ENCODE data around the gene CCDC124. TPM values are rescaled to one million over a fixed set of nuclear protein-coding genes. Genes with fewer than 3 reads are reported as not detected.
"Not testable (repeated sequence)": the region's sequence is repeated elsewhere in the genome, so short reads cannot be mapped to it uniquely, and the experiment has no call there.

The CCDC124 gene
- total RNA-seq, 1 donor from 2014 or later: 85.9 TPM

- intact Hi-C loops (cut with DNase I): no loop called here
- ATAC-seq (no peak), DNase-seq (ENCODE audit: missing footprints) (no peak)
Observed at GRCh38 chr19:17972230-17972629, 39.4 kb downstream of the CCDC124 start.

GRCh38 chr19:17973759-17974158 is 40.9 kb downstream of the CCDC124 start:
- intact Hi-C loops (cut with DNase I): no loop called here
- no peak for ATAC-seq
- no peak for DNase-seq (ENCODE audit: missing footprints)

GRCh38 chr19:17974551-17974950 is 41.7 kb downstream of the CCDC124 start:
- intact Hi-C loops (cut with DNase I): no loop called here
- ATAC-seq: no peak

GRCh38 chr19:17975032-17975431 is 42.2 kb downstream of the CCDC124 start:
- ATAC-seq (no peak), DNase-seq (ENCODE audit: missing footprints) (no peak)
- intact Hi-C loops (cut with DNase I): no loop called here

More at GRCh38 chr19:17974551-17974950, 41.7 kb downstream of the CCDC124 start:
- no peak for DNase-seq (ENCODE audit: missing footprints)

- intact Hi-C loops (cut with DNase I): no loop called here
- no peak for DNase-seq (ENCODE audit: missing footprints)
- no peak for ATAC-seq
Observed at GRCh38 chr19:17977021-17977420, 44.2 kb downstream of the CCDC124 start.

- DNase-seq (ENCODE audit: missing footprints): no peak
- intact Hi-C loops (cut with DNase I): no loop called here
- no peak for ATAC-seq
Observed at GRCh38 chr19:17977488-17977887, 44.7 kb downstream of the CCDC124 start.

- ATAC-seq (no peak), DNase-seq (ENCODE audit: missing footprints) (no peak)
- intact Hi-C loops (cut with DNase I): no loop called here
Observed at GRCh38 chr19:17981611-17982010, 48.8 kb downstream of the CCDC124 start.

- ATAC-seq: no peak
- intact Hi-C loops (cut with DNase I): no loop called here
- DNase-seq (ENCODE audit: missing footprints): no peak
Observed at GRCh38 chr19:17982430-17982829, 49.6 kb downstream of the CCDC124 start.

GRCh38 chr19:17985037-17985818 is 52.4 kb downstream of the CCDC124 start:
- ATAC-seq: no peak
- DNase-seq (ENCODE audit: missing footprints): no peak
- intact Hi-C loops (cut with DNase I): no loop called here

- DNase-seq (ENCODE audit: missing footprints); ATAC-seq; intact Hi-C loops (cut with DNase I): not testable (repeated sequence)
Observed at GRCh38 chr19:17986569-17986968, 53.8 kb downstream of the CCDC124 start.

- intact Hi-C loops (cut with DNase I): no loop called here
- DNase-seq (ENCODE audit: missing footprints): no peak
- ATAC-seq: no peak
Observed at GRCh38 chr19:17988161-17988560, 55.3 kb downstream of the CCDC124 start.

- DNase-seq (ENCODE audit: missing footprints) (no peak), ATAC-seq (no peak)
- intact Hi-C loops (cut with DNase I): no loop called here
Observed at GRCh38 chr19:17989425-17990094, 56.7 kb downstream of the CCDC124 start.

GRCh38 chr19:17993076-17993813 is 60.4 kb downstream of the CCDC124 start:
- ATAC-seq: no peak
- intact Hi-C loops (cut with DNase I): no loop called here
- no peak for DNase-seq (ENCODE audit: missing footprints)

Other genes with a start within 250 kb of the CCDC124 start
- gene UNC13A, start 244.7 kb upstream of the CCDC124 start, total RNA-seq: 0.03 TPM
- 26.0 TPM for gene MAP1S, start 213.5 kb upstream of the CCDC124 start, total RNA-seq
- 0.24 TPM for gene FCHO1, start 181.5 kb upstream of the CCDC124 start, total RNA-seq
- gene B3GNT3, start 137.9 kb upstream of the CCDC124 start, total RNA-seq: not detected
- not detected for gene INSL3, start 111.5 kb upstream of the CCDC124 start, total RNA-seq
- gene JAK3, start 85.0 kb upstream of the CCDC124 start, total RNA-seq: 1.9 TPM
- 860 TPM for gene RPL18A, start 73.1 kb upstream of the CCDC124 start, total RNA-seq
- gene SLC5A5, start 61.1 kb upstream of the CCDC124 start, total RNA-seq: not detected
- not detected for gene KCNN1, start 34.1 kb downstream of the CCDC124 start, total RNA-seq
- gene ARRDC2, start 75.2 kb downstream of the CCDC124 start, total RNA-seq: 17.4 TPM
- gene IL12RB1, start 153.9 kb downstream of the CCDC124 start, total RNA-seq: 1.1 TPM
- 5.5 TPM for gene MAST3, start 164.8 kb downstream of the CCDC124 start, total RNA-seq
- gene PIK3R2, start 220.1 kb downstream of the CCDC124 start, total RNA-seq: 21.7 TPM
- gene IFI30, start 240.8 kb downstream of the CCDC124 start, total RNA-seq: 32.5 TPM